ENCODE data around the gene HMSD. TPM values are rescaled to one million over a fixed set of nuclear protein-coding genes. Genes with fewer than 3 reads are reported as not detected.

The HMSD gene
- polyA plus RNA-seq, 1 of the 3 experiments (the other 2 are of a cell fraction): not detected

DNA sequence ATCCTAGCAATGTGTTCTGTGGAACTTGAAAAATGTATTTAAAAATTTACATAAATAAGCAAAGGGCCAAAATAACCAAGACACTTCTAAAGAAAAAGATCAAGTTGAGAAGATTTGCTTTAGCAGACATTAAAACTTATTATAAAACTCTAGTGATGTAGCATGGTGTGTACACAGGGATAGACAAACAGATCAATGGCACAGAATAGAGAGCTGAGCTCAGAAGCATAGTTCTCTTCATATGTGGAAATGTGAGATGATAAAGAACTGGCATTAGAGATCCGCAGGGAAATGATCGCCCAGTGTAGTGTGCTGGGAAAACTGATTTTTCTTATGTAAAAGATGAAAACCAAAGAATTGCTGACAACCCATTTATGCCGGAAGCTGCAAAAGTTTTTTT lies 60.2 kb downstream of the HMSD start:
- TF ChIP-seq MAX (IDR thresholded peaks at IDR 0.05; ENCODE audit: low read depth): no peak
- no peak for TF ChIP-seq POLR2AphosphoS5 (IDR thresholded peaks at IDR 0.05; ENCODE audit: low read depth, low read length)
- no peak for TF ChIP-seq TAF1 (IDR thresholded peaks at IDR 0.05; ENCODE audit: borderline replicate concordance, low read depth, low read length)
- TF ChIP-seq RCOR1 (IDR thresholded peaks at IDR 0.05; ENCODE audit: low read length): no peak
- no peak for TF ChIP-seq ZBTB33 (IDR thresholded peaks at IDR 0.05; ENCODE audit: borderline replicate concordance, low read depth)
- no peak for TF ChIP-seq GATA2 (CRISPR knock-in tag; IDR thresholded peaks at IDR 0.05)
- no peak for TF ChIP-seq FOSL2 (IDR thresholded peaks at IDR 0.05; ENCODE audit: borderline replicate concordance, low read depth)
- no peak for TF ChIP-seq NRF1 (IDR thresholded peaks at IDR 0.05; ENCODE audit: low read depth, low read length)
- no peak for TF ChIP-seq CHD2 (IDR thresholded peaks at IDR 0.05; ENCODE audit: low read length, partially characterized antibody)
- TF ChIP-seq SIN3A (IDR thresholded peaks at IDR 0.05; ENCODE audit: borderline replicate concordance, low read depth, low read length): no peak
- no peak for TF ChIP-seq NFIC (IDR thresholded peaks at IDR 0.05; ENCODE audit: borderline replicate concordance)
- TF ChIP-seq, protein P1, sequence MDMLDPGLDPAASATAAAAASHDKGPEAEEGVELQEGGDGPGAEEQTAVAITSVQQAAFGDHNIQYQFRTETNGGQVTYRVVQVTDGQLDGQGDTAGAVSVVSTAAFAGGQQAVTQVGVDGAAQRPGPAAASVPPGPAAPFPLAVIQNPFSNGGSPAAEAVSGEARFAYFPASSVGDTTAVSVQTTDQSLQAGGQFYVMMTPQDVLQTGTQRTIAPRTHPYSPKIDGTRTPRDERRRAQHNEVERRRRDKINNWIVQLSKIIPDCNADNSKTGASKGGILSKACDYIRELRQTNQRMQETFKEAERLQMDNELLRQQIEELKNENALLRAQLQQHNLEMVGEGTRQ (IDR thresholded peaks at IDR 0.05; ENCODE audit: borderline replicate concordance, low read depth, low read length): no peak
- TF ChIP-seq, protein P2, sequence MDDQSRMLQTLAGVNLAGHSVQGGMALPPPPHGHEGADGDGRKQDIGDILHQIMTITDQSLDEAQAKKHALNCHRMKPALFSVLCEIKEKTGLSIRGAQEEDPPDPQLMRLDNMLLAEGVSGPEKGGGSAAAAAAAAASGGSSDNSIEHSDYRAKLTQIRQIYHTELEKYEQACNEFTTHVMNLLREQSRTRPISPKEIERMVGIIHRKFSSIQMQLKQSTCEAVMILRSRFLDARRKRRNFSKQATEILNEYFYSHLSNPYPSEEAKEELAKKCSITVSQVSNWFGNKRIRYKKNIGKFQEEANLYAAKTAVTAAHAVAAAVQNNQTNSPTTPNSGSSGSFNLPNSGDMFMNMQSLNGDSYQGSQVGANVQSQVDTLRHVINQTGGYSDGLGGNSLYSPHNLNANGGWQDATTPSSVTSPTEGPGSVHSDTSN (IDR thresholded peaks at IDR 0.05): no peak
- no peak for TF ChIP-seq SMC3 (IDR thresholded peaks at IDR 0.05; ENCODE audit: low read depth, low read length)
- no peak for TF ChIP-seq TCF12 (IDR thresholded peaks at IDR 0.05)
- no peak for TF ChIP-seq ELF1 (IDR thresholded peaks at IDR 0.05)
- no peak for TF ChIP-seq RAD21 (IDR thresholded peaks at IDR 0.05; ENCODE audit: low read length)
- Histone ChIP-seq H3F3A (replicated peaks; ENCODE audit: insufficient read depth) (no peaks in the 10 kb centered on the region), H3K9ac (no peak overlapping the region), H3K79me2 (ENCODE audit: insufficient read depth) (no peaks in the 10 kb centered on the region), H3K27ac (ENCODE audit: low read depth in 2 of 2, low read length in 1 of 2) (no peak overlapping the region), H2AFZ (ENCODE audit: low read depth) (no peak overlapping the region), H3K4me3 (ENCODE audit: low read depth in 2 of 2, low read length in 1 of 2) (no peak overlapping the region), H3K9me2 (no peaks in the 10 kb centered on the region), H4K20me1 (ENCODE audit: insufficient read depth) (no peaks in the 10 kb centered on the region), H3K4me1 (ENCODE audit: control insufficient read depth in 1 of 2, insufficient read depth in 2 of 2, low read depth in 1 of 2, low read length in 1 of 2) (no peaks in the 10 kb centered on the region), H3K9me3 (no peaks in the 10 kb centered on the region), H3K36me3 (replicated peaks in 1 of 2; ENCODE audit: control insufficient read depth in 1 of 2, insufficient read depth in 2 of 2, low read length in 1 of 2) (no peaks in the 10 kb centered on the region), H3K27me3 (ENCODE audit: insufficient read depth) (no peaks in the 10 kb centered on the region), H3K4me2 (no peak overlapping the region)
- CTCF ChIA-PET: interaction anchor here (0.8 to 4.1 kb wide), 5 partner anchors 9 to 89 kb away, joined by 3 to 17 read pairs (median 8); no protein-coding TSS in a partner anchor
- no peak for DNase-seq
- 75% methylated on average over 3 of the region's 3 CpGs for WGBS (ENCODE audit: low lambda C conversion rate)
- POLR2A ChIA-PET: no interaction called here

Other genes starting within 250 kb of the HMSD start
- gene SERPINB11, start 246.3 kb upstream of the HMSD start, polyA plus RNA-seq (2012; rRNA removed): not detected in 2 replicates
- 99.5 and 170 TPM in 2 replicates for gene SERPINB7, start 173.9 kb upstream of the HMSD start, polyA plus RNA-seq (2012; rRNA removed)
- 5.9 and 9.8 TPM in 2 replicates for gene SERPINB2, start 61.6 kb upstream of the HMSD start, polyA plus RNA-seq (2012; rRNA removed)
- 0.10 and 0.15 TPM in 2 replicates for gene SERPINB10, start 41.3 kb upstream of the HMSD start, polyA plus RNA-seq (2012; rRNA removed)
- 3.4 and 5.2 TPM in 2 replicates for gene SERPINB8, start 20.8 kb downstream of the HMSD start, polyA plus RNA-seq (2012; rRNA removed)
- not detected in 2 replicates for gene LINC00305, start 199.8 kb downstream of the HMSD start, polyA plus RNA-seq (2012; rRNA removed)